ENCODE data around the gene CHST14.
"Not testable (repeated sequence)": the region's sequence is repeated elsewhere in the genome, so short reads cannot be mapped to it uniquely, and the experiment has no call there.

The CHST14 gene

GRCh38 chr15:40441565-40442531 is 28.9 kb upstream of the CHST14 start:
- no peak for DNase-seq

- DNase-seq, result no peak
Measured at GRCh38 chr15:40443255-40443654, 27.5 kb upstream of the CHST14 start.

GRCh38 chr15:40443846-40444245 is 26.9 kb upstream of the CHST14 start:
- no peak for DNase-seq

GRCh38 chr15:40444736-40445135 is 26.0 kb upstream of the CHST14 start:
- DNase-seq, result no peak

- DNase-seq, result no peak
Measured at GRCh38 chr15:40445421-40445922, 25.3 kb upstream of the CHST14 start.

GRCh38 chr15:40446144-40446543 is 24.6 kb upstream of the CHST14 start:
- no peak for DNase-seq

GRCh38 chr15:40448354-40448753 is 22.4 kb upstream of the CHST14 start:
- DNase-seq, result no peak

GRCh38 chr15:40449275-40449674 is 21.5 kb upstream of the CHST14 start:
- DNase-seq, result no peak

- DNase-seq, result no peak
Measured at GRCh38 chr15:40450047-40450446, 20.7 kb upstream of the CHST14 start.

- no peak for DNase-seq
Measured at GRCh38 chr15:40451527-40452158, 19.1 kb upstream of the CHST14 start.

- no peak for DNase-seq
Measured at GRCh38 chr15:40452296-40453090, 18.3 kb upstream of the CHST14 start.

GRCh38 chr15:40453941-40454340 is 16.8 kb upstream of the CHST14 start:
- not testable (repeated sequence) for DNase-seq

GRCh38 chr15:40454904-40455391 is 15.8 kb upstream of the CHST14 start:
- no peak for DNase-seq

- no peak for DNase-seq
Measured at GRCh38 chr15:40456299-40456712, 14.5 kb upstream of the CHST14 start.

GRCh38 chr15:40456738-40457137 is 14.0 kb upstream of the CHST14 start:
- DNase-seq, result no peak

- no peak for DNase-seq
Measured at GRCh38 chr15:40458495-40459371, 12.1 kb upstream of the CHST14 start.

GRCh38 chr15:40459391-40460015 is 11.3 kb upstream of the CHST14 start:
- no peak for DNase-seq

GRCh38 chr15:40460404-40460803 is 10.4 kb upstream of the CHST14 start:
- DNase-seq, result no peak

GRCh38 chr15:40461958-40462357 is 8.8 kb upstream of the CHST14 start:
- no peak for DNase-seq

- no peak for DNase-seq
Measured at GRCh38 chr15:40463279-40463678, 7.5 kb upstream of the CHST14 start.

GRCh38 chr15:40463886-40464545 is 6.8 kb upstream of the CHST14 start:
- DNase-seq, result no peak

Measured in stimulated activated CD4-positive, alpha-beta T cell treated with anti-CD3 and anti-CD28 coated beads, Interleukin-2, amount 100 ng/mL, for 48 hours (primary cell).